ENCODE measurements around the gene P4HA2. TPM values are rescaled to one million over a fixed set of nuclear protein-coding genes. Genes with fewer than 3 reads are reported as not detected.

P4HA2 gene
- total and polyA plus RNA-seq, 2 of the 13 experiments (the other 11 are each of a cell fraction or from before 2014, with no cell fraction given), result 37.7 to 126 TPM

DNA sequence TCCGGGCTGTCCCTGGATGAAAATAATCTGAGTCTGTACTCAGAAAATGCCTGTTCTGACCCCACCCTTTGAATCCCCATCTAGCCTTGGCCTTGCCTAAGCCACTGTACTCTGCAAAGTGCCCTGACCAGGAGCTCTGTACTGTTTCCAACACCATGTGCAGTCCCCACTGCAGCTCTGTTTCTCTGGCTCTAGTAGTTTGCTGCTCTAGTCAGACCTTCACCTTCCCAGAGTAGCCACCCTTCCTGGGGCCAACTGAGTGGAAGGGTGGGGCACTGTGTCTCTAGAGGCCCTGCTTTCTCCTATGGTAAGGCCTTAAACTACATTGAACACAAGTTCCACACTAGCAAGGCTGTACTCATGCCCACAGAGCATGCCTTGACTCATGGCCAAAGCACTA is 31.9 kb downstream of the P4HA2 start:
- no peak for TF ChIP-seq ZSCAN22 (CRISPR knock-in tag; IDR thresholded peaks at IDR 0.05)
- TF ChIP-seq, protein P1, sequence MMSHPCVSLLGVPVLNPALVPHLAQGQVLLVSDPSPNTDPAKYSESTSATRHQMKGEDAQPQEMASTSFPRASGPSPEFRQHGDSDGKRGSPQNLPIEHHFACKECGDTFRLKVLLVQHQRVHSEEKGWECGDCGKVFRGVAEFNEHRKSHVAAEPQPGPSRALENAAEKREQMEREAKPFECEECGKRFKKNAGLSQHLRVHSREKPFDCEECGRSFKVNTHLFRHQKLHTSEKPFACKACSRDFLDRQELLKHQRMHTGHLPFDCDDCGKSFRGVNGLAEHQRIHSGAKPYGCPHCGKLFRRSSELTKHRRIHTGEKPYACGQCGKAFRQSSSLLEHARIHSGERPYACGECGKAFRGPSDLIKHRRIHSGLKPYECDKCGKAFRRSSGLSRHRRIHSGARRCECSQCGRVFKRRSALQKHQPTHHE (CRISPR knock-in tag; IDR thresholded peaks at IDR 0.05; ENCODE audit: borderline replicate concordance), result no peak
- TF ChIP-seq ZNF850 (CRISPR knock-in tag; conservative IDR thresholded peaks at IDR 0.05), result no peak
- no peak for TF ChIP-seq SCMH1 (CRISPR knock-in tag; IDR thresholded peaks at IDR 0.05; ENCODE audit: borderline replicate concordance)
- TF ChIP-seq MEF2D (CRISPR knock-in tag; IDR thresholded peaks at IDR 0.05), result no peak
- no peak for TF ChIP-seq SOX6 (IDR thresholded peaks at IDR 0.05)
- TF ChIP-seq SOX6 (CRISPR knock-in tag; IDR thresholded peaks at IDR 0.05), result no peak
- no peak for TF ChIP-seq ZNF264 (CRISPR knock-in tag; IDR thresholded peaks at IDR 0.05)
- no peak for TF ChIP-seq MLLT10 (CRISPR knock-in tag; IDR thresholded peaks at IDR 0.05)
- no peak for TF ChIP-seq ZNF614 (CRISPR knock-in tag; IDR thresholded peaks at IDR 0.05; ENCODE audit: borderline replicate concordance)
- no peak for TF ChIP-seq MBNL3 (CRISPR knock-in tag; conservative IDR thresholded peaks at IDR 0.05)
- TF ChIP-seq NFIC (IDR thresholded peaks at IDR 0.05; ENCODE audit: low read length), result no peak
- TF ChIP-seq EZH2 (conservative IDR thresholded peaks at IDR 0.05; ENCODE audit: low read depth, low read length), result no peak
- TF ChIP-seq HIVEP1 (CRISPR knock-in tag; IDR thresholded peaks at IDR 0.05), result no peak
- TF ChIP-seq ZNF629 (CRISPR knock-in tag; conservative IDR thresholded peaks at IDR 0.05), result no peak
- no peak for TF ChIP-seq PAF1 (CRISPR knock-in tag; IDR thresholded peaks at IDR 0.05)
- TF ChIP-seq ZNF317 (CRISPR knock-in tag; IDR thresholded peaks at IDR 0.05), result no peak
- TF ChIP-seq SETDB1 (CRISPR knock-in tag; IDR thresholded peaks at IDR 0.05; ENCODE audit: borderline replicate concordance), result no peak
- TF ChIP-seq ZNF44 (CRISPR knock-in tag; IDR thresholded peaks at IDR 0.05), result no peak
- TF ChIP-seq, protein P2, sequence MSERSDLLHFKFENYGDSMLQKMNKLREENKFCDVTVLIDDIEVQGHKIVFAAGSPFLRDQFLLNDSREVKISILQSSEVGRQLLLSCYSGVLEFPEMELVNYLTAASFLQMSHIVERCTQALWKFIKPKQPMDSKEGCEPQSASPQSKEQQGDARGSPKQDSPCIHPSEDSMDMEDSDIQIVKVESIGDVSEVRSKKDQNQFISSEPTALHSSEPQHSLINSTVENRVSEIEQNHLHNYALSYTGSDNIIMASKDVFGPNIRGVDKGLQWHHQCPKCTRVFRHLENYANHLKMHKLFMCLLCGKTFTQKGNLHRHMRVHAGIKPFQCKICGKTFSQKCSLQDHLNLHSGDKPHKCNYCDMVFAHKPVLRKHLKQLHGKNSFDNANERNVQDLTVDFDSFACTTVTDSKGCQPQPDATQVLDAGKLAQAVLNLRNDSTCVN (CRISPR knock-in tag; IDR thresholded peaks at IDR 0.05; ENCODE audit: borderline replicate concordance), result no peak

More for the DNA sequence above, 31.9 kb downstream of the P4HA2 start:
- CTCF ChIA-PET (ENCODE audit: low intra/inter-chr PET ratio, low total read pairs), result no interaction called here
- Histone ChIP-seq H4K20me1 (ENCODE audit: insufficient read depth, low read length) (0 out of 2 replicates have a peak, but pooled peaks cover 4% of the 10 kb centered on the region), H3K36me3 (replicated peaks in 1 of 2; ENCODE audit: control insufficient read depth in 1 of 2, insufficient read depth in 2 of 2, low read length in 2 of 2) (peaks cover 10 to 46% of the 10 kb centered on the region in 2 experiments), H3K9me3 (ENCODE audit: low read length) (no peaks in the 10 kb centered on the region), H3K4me2 (ENCODE audit: low read depth, low read length) (no peak overlapping the region), H3K4me3 (replicated peaks in 1 of 3; ENCODE audit: insufficient read depth in 1 of 3, low read depth in 2 of 3, low read length in 3 of 3) (no peak overlapping the region), H3K9ac (ENCODE audit: insufficient read depth, low read depth, low read length) (no peak overlapping the region), H3K79me2 (ENCODE audit: insufficient read depth, low read length) (no peaks in the 10 kb centered on the region), H2AFZ (ENCODE audit: low read length) (no peak overlapping the region), H3K27ac (ENCODE audit: extremely low read length, insufficient read depth, low read length) (no peak overlapping the region), H3K4me1 (ENCODE audit: insufficient read depth, low read length) (no peaks in the 10 kb centered on the region), H3K27me3 (ENCODE audit: control insufficient read depth in 1 of 2, insufficient read depth in 2 of 2, low read length in 2 of 2) (no peaks in the 10 kb centered on the region)
- DNase-seq (ENCODE audit: low spot score) (no peak), ATAC-seq (no peak), FAIRE-seq (no peak)
- WGBS (ENCODE audit: low lambda C conversion rate), result 89% methylated on average over 1 of the region's 1 CpG
- BruUV-seq (replicated peaks), result no TSS peak
- intact Hi-C loops (cut with micrococcal nuclease; ENCODE audit: unreplicated experiment) (no loop called here), in situ Hi-C loops (cut with HindIII; ENCODE audit: extremely low pct_ligation_motif_present, low pct_unique_long_range_greater_than_20kb) (no loop called here)
- POLR2A ChIA-PET, result no interaction called here
